Activated CD8-positive, alpha-beta T cell treated with anti-CD3 and anti-CD28 coated beads, Interleukin-2, amount 10 ng/mL, durations not matched to agents 7 days and 5 days (primary cell): Measurements from ENCODE around the gene DENND1A. TPM values are rescaled to one million over a fixed set of nuclear protein-coding genes. Genes with fewer than 3 reads are reported as not detected.

ENCODE experiments used
- ATAC-seq: fragments of 150-1000 bp; cut with Tn5 transposase; one replicate; pipeline ENCODE4 v1.10.0; 2021; ENCODE audit warnings: moderate library complexity
- CTCF ChIA-PET: fragments of 350-600 bp; sonication (Branson Sonifier 250); formaldehyde crosslinking; loops from one replicate; lab custom pipeline; 2021; ENCODE audit warnings: antibody characterized with exemption; lab: Charles Lee
- POLR2A ChIA-PET: fragments of 350-600 bp; sonication (Branson Sonifier 250); formaldehyde crosslinking; loops from one replicate; lab custom pipeline; 2021; ENCODE audit warnings: antibody characterized with exemption; lab: Charles Lee
- DNase-seq: peaks from one replicate; pipeline ENCODE4 v3.0.0-alpha.2; 2020
- H3K27ac Mint-ChIP-seq: one replicate; pipeline ENCODE4 v1.8.0; 2021; ENCODE audit warnings: mild to moderate bottlenecking, mixed read lengths
- H3K27me3 Mint-ChIP-seq: one replicate; pipeline ENCODE4 v1.8.0; 2021; ENCODE audit warnings: low read depth, mixed read lengths
- H3K36me3 Mint-ChIP-seq: one replicate; pipeline ENCODE4 v1.8.0; 2021; ENCODE audit warnings: low read depth, mixed read lengths
- H3K4me1 Mint-ChIP-seq: one replicate; pipeline ENCODE4 v1.8.0; 2021; ENCODE audit warnings: low read depth, mixed read lengths
- H3K4me3 Mint-ChIP-seq: one replicate; pipeline ENCODE4 v1.8.0; 2021; ENCODE audit warnings: mild to moderate bottlenecking, mixed read lengths
- H3K9me3 Mint-ChIP-seq: one replicate; pipeline ENCODE4 v1.8.0; 2022; ENCODE audit warnings: mixed read lengths; ENCODE audit not compliant: insufficient read depth
- total RNA-seq, 2 experiments: library from RNA; stranded (reverse); gene quantifications; one replicate each; pipeline ENCODE4 v1.2.3, GENCODE V29; 2021

DENND1A gene
- total RNA-seq, 2 experiments from 2014 or later = 13.0 to 15.5 TPM

DNA sequence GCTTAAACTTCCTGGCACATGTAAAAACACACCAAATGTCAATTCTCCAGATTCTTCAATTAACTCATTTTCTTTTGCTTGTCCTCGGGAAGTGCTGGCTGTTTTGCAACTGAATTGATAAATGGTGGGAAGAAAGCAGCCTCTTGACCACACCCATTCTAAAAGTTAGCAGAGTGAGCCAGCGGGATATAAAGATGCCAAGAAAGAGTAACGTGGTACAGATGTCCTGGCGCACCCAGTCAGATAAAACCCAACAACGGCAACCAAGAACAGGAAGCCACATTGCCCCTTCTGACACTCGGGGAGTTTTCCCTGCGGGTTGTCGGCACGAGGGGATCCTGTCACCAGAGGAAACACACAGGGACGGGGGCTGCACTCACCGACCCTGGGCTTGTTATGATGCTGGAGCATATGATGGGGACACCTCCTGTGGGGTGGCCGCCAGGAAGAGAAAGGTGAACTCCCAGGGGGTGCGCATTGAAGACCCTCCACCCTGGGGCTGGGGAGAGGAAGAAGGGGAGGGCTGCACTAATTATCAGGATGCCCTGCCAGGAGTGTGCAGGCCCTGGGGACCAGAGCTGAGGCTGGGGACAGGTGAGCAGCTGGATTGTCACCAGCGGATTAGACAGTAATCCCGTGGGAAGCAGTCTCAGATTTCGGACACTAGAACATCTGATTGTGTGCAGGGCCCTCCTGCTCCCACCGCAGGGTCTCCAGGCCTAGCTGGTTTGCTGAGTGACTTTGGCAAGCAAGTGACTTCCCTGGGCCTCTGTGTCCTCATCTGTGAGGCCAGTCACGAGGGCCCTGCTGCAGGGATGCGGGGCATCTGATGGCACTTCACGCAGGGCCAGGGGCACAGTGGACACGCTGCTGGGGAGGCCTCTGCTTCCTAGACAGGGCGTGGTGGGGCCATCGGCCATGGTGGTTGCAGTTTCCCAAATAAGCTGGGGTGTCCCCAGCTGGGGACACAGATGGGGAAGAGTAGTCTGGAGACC is 514.7 kb downstream of the DENND1A start:
- no peaks in the 10 kb centered on the region for H3K9me3 Mint-ChIP-seq
- no peaks in the 10 kb centered on the region for H3K4me1 Mint-ChIP-seq
- no peaks in the 10 kb centered on the region for H3K27me3 Mint-ChIP-seq
- ChIA-PET POLR2A (no interaction called here), CTCF (no interaction called here)
- no peak overlapping the region for H3K4me3 Mint-ChIP-seq
- H3K27ac Mint-ChIP-seq = no peak overlapping the region
- no peak for DNase-seq
- H3K36me3 Mint-ChIP-seq = peaks cover 1% of the 10 kb centered on the region
- ATAC-seq = no peak

DNA sequence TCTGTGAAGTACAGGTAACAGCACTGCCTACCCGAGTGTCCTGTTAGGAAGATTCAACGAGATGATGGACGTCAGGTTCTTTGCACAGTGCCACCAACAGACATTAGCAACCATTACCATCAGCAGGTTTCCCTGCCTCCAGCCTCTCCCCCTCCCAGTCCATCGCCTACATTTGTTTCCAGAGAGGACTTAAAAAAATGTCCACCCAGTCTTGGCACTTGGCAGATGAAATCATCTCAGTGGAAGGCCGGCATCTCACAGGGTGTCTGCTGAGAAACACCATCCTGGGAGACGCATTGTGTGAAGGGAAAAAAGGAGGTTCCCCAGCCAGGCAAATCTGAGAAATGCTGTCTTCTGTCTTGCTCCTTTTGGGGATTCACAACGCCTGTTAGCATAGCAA is 515.7 kb downstream of the DENND1A start:
- Mint-ChIP-seq H3K4me3 (no peak overlapping the region), H3K27ac (no peak overlapping the region), H3K9me3 (no peaks in the 10 kb centered on the region), H3K36me3 (peaks cover 1% of the 10 kb centered on the region), H3K27me3 (no peaks in the 10 kb centered on the region), H3K4me1 (no peaks in the 10 kb centered on the region)
- ATAC-seq (no peak), DNase-seq (no peak)
- ChIA-PET CTCF (no interaction called here), POLR2A (no interaction called here)

DNA sequence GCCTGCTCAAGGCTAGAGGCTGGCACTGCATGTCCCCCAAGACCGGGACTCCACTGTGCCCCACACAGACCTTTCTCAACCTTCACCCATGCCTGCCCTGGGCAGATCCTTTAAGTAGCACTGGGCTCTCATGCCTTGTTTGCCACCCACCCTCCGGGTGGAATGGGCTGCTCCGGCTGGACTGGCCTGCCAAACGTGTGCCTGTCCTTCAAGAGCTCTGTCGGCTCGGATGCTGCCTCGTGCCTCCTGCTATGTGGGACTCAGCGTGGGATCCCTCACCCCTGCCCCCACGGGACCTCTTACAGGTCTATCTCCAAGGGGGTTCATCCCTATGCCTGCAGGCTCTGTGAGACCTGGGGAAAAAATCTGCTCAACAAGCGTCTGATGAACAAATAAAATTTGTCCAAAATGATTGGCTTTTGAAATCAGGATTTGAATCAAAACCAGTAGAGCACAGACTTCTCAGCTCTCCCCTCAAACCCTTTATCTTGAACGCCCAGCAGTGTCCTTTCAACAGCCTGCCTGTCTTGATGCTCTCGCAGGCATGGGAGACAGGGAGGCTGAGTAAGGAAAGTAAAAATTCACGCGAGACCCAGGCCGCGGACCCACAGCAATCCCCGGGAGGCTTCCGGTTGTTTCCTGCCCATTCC is 517.6 kb downstream of the DENND1A start:
- ChIA-PET POLR2A (no interaction called here), CTCF (no interaction called here)
- H3K36me3 Mint-ChIP-seq = peaks cover 1% of the 10 kb centered on the region
- no peak for ATAC-seq
- H3K4me3 Mint-ChIP-seq = no peak overlapping the region
- no peak for DNase-seq
- H3K27ac Mint-ChIP-seq = no peak overlapping the region
- no peaks in the 10 kb centered on the region for H3K4me1 Mint-ChIP-seq
- H3K9me3 Mint-ChIP-seq = no peaks in the 10 kb centered on the region
- H3K27me3 Mint-ChIP-seq = no peaks in the 10 kb centered on the region

DNA sequence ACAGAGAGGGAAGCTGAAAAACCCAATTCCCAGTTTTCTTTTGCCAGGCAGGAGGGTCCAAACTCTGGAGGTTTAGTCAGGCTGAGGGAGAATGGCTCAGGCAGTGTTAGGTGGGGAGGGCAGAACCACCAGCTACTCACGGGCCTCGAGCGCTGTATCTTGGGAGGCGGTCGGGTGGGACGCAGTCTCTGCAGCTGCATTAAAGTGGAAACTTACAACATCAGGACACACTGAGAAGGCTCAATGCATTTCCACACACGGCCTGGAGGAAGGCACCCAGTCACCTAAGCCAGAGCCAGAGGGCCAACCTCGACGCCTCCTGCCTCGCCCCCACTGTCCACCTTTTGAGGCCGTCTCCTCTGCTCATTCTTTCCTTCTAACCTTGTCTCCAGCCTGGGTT is 518.3 kb downstream of the DENND1A start:
- ATAC-seq = no peak
- ChIA-PET POLR2A (no interaction called here), CTCF (no interaction called here)
- Mint-ChIP-seq H3K4me3 (no peak overlapping the region), H3K27me3 (no peaks in the 10 kb centered on the region), H3K27ac (no peak overlapping the region), H3K36me3 (peaks cover 1% of the 10 kb centered on the region), H3K9me3 (no peaks in the 10 kb centered on the region), H3K4me1 (no peaks in the 10 kb centered on the region)
- no peak for DNase-seq

DNA sequence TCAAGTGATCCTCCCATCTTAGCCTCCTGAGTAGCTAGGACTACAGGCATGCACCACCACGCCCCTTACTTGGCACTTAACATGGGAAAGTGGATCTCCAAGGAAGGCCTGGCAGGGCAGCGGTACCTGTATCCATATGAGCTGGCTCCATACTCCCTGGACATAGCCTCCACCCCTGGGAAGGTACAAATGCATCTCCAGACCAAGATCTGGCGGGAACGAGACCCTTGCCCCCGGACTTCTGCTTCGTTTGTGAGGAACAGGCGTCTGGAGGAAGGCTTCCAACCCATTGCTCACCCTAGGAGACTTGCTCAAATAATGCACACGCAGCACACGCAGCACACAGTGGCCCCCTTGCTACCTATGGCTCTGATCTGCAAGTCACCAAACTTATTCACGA is 518.7 kb downstream of the DENND1A start:
- H3K4me3 Mint-ChIP-seq = no peak overlapping the region
- H3K27ac Mint-ChIP-seq = no peak overlapping the region
- no peak for DNase-seq
- POLR2A ChIA-PET = no interaction called here
- CTCF ChIA-PET = no interaction called here
- H3K27me3 Mint-ChIP-seq = no peaks in the 10 kb centered on the region
- peaks cover 3% of the 10 kb centered on the region for H3K4me1 Mint-ChIP-seq
- no peak for ATAC-seq
- H3K9me3 Mint-ChIP-seq = no peaks in the 10 kb centered on the region
- H3K36me3 Mint-ChIP-seq = no peaks in the 10 kb centered on the region

DNA sequence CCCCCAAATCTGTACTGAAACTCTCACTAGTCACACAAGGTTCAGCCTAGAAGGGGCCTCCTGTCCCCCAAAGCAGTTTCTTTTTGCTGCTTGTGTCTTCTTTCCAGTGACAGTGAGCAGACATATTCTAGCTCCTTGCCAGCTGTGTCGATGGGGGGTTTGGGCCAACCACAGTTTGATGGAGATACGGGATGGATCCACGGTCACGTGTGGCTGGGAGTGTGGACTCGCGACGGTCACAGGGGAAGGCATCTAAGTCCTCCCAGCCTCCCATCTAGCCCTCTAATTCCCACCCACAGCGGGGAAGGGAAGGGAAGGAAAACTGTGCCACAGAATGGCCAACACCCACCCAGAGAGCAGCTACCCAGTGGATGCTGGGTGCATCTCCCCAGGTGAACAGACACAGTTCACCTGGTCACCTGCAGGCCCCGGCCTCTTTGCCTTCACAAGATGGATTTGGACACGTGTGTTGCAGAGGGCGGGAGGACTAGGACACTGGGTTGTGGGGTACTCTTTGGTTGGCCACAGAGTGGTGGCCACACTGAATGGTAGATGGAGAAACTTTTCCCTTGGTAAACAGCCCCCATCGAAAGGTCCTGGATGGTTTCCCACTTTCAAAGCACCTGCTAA is 519.5 kb downstream of the DENND1A start:
- ChIA-PET CTCF (no interaction called here), POLR2A (no interaction called here)
- H3K27me3 Mint-ChIP-seq = no peaks in the 10 kb centered on the region
- H3K27ac Mint-ChIP-seq = no peak overlapping the region
- H3K36me3 Mint-ChIP-seq = no peaks in the 10 kb centered on the region
- ATAC-seq (no peak), DNase-seq (no peak)
- no peak overlapping the region for H3K4me3 Mint-ChIP-seq
- H3K4me1 Mint-ChIP-seq = peaks cover 5% of the 10 kb centered on the region
- H3K9me3 Mint-ChIP-seq = no peaks in the 10 kb centered on the region

DNA sequence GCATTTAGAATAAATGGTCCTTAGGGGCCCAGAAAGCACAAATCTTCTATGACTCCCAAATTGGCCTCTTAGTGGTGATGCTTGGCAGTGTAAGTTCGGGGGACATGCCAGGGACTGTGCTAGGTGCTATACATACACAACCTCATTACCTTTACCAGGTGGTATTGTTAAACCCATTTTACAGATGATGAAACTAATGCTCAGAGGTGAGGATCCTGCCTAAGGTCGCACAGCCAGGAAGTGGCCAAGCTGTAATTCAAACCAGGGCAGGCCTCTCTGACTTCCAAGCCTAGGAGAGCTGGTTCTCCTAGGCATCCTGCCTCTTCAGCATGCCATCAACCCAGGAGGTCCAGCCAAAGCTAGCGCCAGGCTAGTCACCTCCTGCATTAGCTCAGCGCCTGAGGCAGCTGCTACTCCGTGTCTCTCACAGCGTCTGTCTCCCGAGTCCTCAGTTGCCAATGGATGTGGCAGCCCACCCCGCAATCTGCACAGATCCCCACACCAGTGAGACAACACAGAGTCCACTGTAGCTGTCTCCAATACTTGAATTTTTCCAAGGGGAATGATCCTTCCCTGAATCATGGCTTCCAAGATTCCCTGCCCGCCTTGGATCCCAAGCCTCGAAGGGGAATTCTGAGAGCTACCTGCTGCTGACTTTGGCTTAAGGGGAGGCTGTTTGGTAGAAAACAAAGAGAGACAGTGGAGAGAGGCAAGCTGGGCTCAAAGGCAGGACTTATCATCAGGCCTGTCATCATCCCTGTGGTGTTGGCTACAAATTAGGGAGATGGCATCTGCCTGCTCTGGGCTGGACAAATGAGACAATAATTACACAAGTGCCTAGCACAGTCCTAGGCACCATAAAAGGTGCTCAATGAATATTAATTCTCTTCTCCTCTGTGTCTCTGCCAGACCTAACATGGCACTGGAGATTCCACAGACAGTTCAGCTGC is 521.3 kb downstream of the DENND1A start:
- H3K9me3 Mint-ChIP-seq = no peaks in the 10 kb centered on the region
- ATAC-seq (no peak), DNase-seq (no peak)
- ChIA-PET POLR2A (no interaction called here), CTCF (interaction anchor here (1.6 kb wide), 1 partner anchor 9 kb away, joined by 4 read pairs; no protein-coding TSS in a partner anchor)
- no peaks in the 10 kb centered on the region for H3K27me3 Mint-ChIP-seq
- H3K36me3 Mint-ChIP-seq = no peaks in the 10 kb centered on the region
- no peak overlapping the region for H3K27ac Mint-ChIP-seq
- H3K4me1 Mint-ChIP-seq = peaks cover 5% of the 10 kb centered on the region
- no peak overlapping the region for H3K4me3 Mint-ChIP-seq

DNA sequence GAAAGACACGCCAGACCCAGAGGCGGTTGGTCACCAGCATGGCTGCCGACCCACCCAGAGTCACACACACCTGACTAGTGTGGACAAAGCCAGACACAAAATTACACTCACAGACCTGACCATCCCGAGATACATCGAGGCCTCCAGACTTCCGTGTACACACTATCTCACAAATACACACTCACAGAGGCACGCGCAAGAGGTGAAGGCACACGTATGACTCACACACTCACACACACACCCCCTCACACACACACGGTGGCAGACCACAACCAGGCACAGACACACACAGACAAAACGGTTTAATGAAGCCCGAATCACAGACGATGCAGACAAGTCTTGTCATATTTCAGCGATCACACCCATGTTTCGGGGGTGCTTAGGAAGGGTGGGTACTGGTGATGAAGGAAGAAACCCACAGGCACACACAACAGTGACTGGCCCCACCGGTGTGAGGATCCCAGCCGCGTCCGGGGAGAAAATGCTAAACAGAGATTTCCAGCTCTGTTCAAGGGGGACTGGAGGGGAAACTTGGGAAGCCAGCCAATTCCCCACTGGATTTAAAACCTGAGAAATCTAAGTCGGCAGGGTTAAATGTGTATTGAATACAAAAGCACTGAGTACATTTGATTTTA is 522.6 kb downstream of the DENND1A start:
- Mint-ChIP-seq H3K36me3 (no peaks in the 10 kb centered on the region), H3K4me1 (peaks cover 5% of the 10 kb centered on the region), H3K9me3 (no peaks in the 10 kb centered on the region), H3K4me3 (no peak overlapping the region), H3K27me3 (no peaks in the 10 kb centered on the region), H3K27ac (no peak overlapping the region)
- DNase-seq (no peak), ATAC-seq (no peak)
- ChIA-PET POLR2A (no interaction called here), CTCF (no interaction called here)

DNA sequence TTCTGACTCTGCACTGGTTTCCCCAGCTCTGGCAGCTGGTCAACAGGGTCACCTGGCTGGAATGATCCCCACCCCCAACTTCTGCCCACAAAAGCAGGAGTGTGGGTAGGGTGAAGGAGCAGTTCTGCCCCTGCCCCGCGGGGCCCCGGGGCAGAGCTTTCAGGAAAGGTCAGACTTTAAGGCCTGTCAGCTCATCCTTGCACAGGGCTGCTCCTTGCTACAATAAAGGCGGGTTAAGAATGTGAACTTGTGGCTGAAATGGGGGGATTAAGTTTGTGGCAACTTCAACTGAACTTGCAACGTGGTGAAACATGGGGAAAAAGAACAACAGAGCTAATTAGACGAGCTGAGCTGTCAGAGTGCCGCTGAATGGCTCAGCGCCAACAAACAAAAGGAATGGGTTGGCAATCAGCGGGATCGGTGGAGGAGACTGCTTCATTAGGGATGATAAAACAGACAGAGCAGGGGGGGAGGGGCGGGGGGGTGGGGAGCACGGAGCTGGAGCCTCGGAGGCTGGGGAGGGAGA is 523.2 kb downstream of the DENND1A start:
- Mint-ChIP-seq H3K36me3 (no peaks in the 10 kb centered on the region), H3K27me3 (no peaks in the 10 kb centered on the region), H3K4me3 (no peak overlapping the region), H3K4me1 (peaks cover 5% of the 10 kb centered on the region), H3K27ac (no peak overlapping the region), H3K9me3 (no peaks in the 10 kb centered on the region)
- POLR2A ChIA-PET = no interaction called here
- DNase-seq (no peak), ATAC-seq (no peak)
- CTCF ChIA-PET = no interaction called here

DNA sequence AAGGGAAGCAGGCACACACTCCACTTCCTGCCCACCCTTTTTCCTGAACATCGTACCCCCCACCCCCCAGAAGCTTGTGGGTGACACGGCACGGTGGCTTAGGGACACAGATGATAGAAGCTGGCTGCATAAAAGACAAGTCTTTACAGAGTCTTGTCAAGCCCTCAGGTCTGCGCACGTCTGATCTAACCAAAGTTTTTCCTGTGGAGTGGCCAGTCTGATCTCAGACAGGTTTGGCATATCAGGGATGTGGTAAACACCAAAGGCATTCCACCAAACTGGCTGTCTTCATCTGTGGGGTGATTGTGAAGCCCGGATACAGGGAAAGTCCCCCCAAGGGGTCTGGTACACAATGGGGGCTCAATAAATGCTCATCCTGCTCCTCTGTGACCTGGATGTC is 523.9 kb downstream of the DENND1A start:
- Mint-ChIP-seq H3K27me3 (no peaks in the 10 kb centered on the region), H3K4me1 (peaks cover 5% of the 10 kb centered on the region), H3K9me3 (no peaks in the 10 kb centered on the region), H3K36me3 (no peaks in the 10 kb centered on the region), H3K4me3 (no peak overlapping the region), H3K27ac (peak overlapping the region; percentile 46)
- CTCF ChIA-PET = no interaction called here
- ATAC-seq (no peak), DNase-seq (no peak)
- POLR2A ChIA-PET = no interaction called here
